Bronchial epithelial cell (primary cell): ENCODE results near the gene FAM210A. TPM values are rescaled to one million over a fixed set of nuclear protein-coding genes. Genes with fewer than 3 reads are reported as not detected.

ENCODE experiments used
- DNase-seq: peaks from one replicate; pipeline ENCODE4 v3.0.0-alpha.2; 2010; ENCODE audit warnings: low read depth
- FAIRE-seq: peaks from 2 replicates; lab custom pipeline; 2011; peaks lifted over from hg19 to GRCh38; lab: Jason Lieb, UNC
- H3K27me3 ChIP-seq: 2 replicates; pipeline ENCODE4 v1.5.1; 2011; ENCODE audit warnings: low read length; ENCODE audit not compliant: control insufficient read depth, insufficient read depth
- H3K36me3 ChIP-seq: 2 replicates; pipeline ENCODE4 v1.5.1; 2011; ENCODE audit warnings: low read length; ENCODE audit not compliant: control insufficient read depth, insufficient read depth
- H3K4me3 ChIP-seq: 2 replicates; pipeline ENCODE4 v1.5.1; 2011; ENCODE audit warnings: mild to moderate bottlenecking, low read depth, low read length, control low read depth
- total RNA-seq: library from RNA; depleted of rRNA; stranded (reverse); fragments of >200 nt; gene quantifications from 2 replicates; pipeline ENCODE4 v1.2.1, GENCODE V29; 2014
- TF ChIP-seq, protein P1 (sequence below): IDR thresholded peaks from 2 replicates; pipeline ENCODE4 v1.5.1; 2011; ENCODE audit warnings: mild to moderate bottlenecking, moderate library complexity, low read length, control low read depth, inconsistent platforms; ENCODE audit not compliant: insufficient read depth, severe bottlenecking

Gene FAM210A
- total RNA-seq, 1 donor from 2014 or later: 49.8 TPM

DNA sequence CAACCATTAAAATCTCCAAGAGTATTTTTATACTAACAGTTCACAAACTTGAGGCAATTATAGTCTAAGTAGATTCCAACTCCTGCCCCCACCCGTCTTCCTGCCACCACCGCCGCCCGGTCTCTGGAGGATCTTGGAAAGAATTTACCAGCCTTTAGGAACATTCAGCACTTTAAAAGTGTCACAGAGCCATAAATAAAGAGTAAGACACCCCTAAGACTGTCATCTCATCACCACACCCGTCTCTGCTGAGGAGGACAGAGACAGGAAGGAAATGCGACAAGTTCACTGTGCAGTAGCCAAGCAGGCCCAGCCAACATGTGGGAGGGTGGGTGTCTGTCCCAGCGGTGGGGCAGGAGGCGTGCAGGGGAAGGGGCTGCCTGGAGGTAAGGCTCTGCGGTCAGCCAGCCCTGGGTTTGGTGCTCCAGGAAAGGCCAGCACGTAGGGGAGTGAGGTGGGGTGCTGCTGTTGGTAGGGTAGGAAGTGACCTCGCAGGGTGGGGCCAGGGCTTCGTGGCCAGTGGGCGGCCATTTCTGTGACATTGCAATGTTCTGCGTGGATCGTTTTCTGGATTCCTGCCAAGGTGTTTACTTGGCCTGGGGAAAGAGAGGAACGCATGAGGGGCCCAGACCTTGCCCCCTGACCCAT lies 111.6 kb downstream of the FAM210A start:
- DNase-seq (no peak), FAIRE-seq (no peak)
- no peaks in the 10 kb centered on the region for H3K36me3 ChIP-seq
- peaks cover 9% of the 10 kb centered on the region for H3K27me3 ChIP-seq
- TF ChIP-seq, protein P1, sequence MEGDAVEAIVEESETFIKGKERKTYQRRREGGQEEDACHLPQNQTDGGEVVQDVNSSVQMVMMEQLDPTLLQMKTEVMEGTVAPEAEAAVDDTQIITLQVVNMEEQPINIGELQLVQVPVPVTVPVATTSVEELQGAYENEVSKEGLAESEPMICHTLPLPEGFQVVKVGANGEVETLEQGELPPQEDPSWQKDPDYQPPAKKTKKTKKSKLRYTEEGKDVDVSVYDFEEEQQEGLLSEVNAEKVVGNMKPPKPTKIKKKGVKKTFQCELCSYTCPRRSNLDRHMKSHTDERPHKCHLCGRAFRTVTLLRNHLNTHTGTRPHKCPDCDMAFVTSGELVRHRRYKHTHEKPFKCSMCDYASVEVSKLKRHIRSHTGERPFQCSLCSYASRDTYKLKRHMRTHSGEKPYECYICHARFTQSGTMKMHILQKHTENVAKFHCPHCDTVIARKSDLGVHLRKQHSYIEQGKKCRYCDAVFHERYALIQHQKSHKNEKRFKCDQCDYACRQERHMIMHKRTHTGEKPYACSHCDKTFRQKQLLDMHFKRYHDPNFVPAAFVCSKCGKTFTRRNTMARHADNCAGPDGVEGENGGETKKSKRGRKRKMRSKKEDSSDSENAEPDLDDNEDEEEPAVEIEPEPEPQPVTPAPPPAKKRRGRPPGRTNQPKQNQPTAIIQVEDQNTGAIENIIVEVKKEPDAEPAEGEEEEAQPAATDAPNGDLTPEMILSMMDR: no peak
- no peak overlapping the region for H3K4me3 ChIP-seq

DNA sequence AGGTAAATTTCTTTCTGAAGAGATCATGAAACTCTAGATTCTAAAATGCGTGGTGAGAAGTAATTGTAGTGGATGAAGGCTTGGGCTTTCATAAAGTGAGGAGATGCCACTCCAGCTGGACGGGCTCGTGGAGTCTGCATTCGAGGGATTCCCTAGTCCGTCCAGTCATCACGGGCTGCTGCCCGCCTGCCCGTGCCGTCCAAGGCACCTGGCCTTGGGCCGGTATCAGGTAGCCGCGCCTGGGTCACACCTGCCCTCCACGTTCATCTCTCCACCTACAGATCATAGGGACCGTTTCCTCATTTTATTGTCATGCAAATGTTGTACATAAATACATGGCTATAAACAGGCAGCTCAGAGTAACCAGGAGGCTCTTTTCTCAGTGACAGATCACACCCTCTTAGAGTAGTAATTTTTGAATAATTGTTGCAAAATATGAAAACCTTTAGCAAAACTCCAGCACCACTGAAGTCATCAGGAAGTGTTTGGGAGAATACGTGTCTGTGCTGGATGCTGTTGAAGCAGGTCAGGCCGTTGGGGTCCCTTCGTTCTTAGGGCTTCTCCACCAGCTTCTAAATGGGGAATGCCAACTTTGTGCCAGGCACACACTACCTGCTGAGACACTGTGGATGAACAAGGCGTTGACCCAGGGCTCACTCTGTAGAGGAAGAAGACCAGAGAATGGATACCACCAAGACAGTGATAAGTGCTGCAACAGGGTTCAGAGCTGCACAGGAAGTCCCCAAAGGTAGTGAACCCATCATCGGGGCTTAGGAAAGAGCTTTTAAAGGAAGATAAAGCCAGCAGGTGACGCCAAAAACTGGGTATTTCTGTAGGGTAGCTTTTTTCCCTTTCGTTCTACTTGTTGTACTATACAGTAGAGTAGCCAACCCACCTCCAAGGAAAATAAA lies 112.5 kb downstream of the FAM210A start:
- DNase-seq (no peak), FAIRE-seq (no peak)
- Histone ChIP-seq H3K36me3 (no peaks in the 10 kb centered on the region), H3K27me3 (peaks cover 9% of the 10 kb centered on the region), H3K4me3 (no peak overlapping the region)
- TF ChIP-seq, protein P1: no peak

Other genes starting within 250 kb of the FAM210A start
- 26.8 and 37.4 TPM in 2 replicates for gene RNMT, start 115 bp upstream of the FAM210A start, total RNA-seq
- gene MC5R, start 97.6 kb upstream of the FAM210A start, total RNA-seq: not detected in 2 replicates
- gene MC2R, start 189.0 kb upstream of the FAM210A start, total RNA-seq: not detected in 2 replicates